ENCODE results near the gene DAND5.

Gene DAND5

DNA sequence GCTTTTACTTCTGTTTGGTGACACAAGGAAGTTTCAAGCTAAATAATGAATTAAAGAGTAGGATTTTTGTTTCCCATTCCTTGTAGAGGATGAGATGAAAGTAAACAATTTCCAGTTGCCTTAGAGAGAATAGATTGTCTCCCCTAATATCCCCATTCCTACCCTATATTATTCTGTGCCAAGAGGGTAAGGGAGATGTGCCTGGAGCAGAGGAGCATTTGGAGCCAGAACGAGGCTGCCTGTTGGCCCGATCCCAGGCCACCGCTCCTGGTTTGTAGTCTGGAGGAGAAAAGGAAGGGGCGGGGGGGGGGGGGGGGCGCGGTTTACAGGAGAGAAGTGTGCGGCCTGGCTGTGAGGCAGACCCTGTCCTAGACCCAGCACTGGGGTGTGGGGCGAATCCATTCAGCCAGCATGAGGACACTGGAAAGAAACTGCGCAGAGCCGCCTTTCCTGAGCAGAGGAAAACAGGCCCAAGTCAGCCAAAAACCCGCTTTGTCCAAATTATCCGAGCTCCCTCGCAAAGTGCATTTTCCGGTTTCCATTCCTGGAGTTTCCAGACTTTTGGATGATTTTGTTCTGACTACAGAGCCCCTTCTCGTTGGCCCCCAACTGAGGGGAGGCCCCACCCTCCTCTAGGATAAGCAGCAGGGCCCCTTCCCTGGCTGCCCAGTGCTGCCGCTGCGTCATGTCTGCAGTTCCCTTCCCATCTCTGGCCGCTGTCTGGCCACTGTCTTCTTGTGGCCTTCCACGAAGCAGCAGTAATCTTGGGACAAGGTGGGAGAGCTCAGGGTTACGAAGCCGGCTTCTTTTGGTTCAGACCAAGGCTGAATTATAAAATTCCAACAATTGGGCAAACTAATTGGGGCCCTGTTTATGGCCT is 48.9 kb downstream of the DAND5 start:
- peaks cover 14% of the 10 kb centered on the region; the same call in 1 of the 2 replicates for H4K20me1 ChIP-seq (ENCODE audit: insufficient read depth, low read length)
- TF ChIP-seq CTCF (IDR thresholded peaks at IDR 0.05; ENCODE audit: borderline replicate concordance, extremely low read depth, low read length, poor library complexity, severe bottlenecking): no peak
- no peak for TF ChIP-seq EZH2 (IDR thresholded peaks at IDR 0.05; ENCODE audit: borderline replicate concordance, low read depth, low read length, severe bottlenecking)
- H3K27ac ChIP-seq (ENCODE audit: low read length): no peak overlapping the region
- H3K9ac ChIP-seq (ENCODE audit: low read depth, low read length): no peak overlapping the region
- no peaks in the 10 kb centered on the region for H3K9me3 ChIP-seq (ENCODE audit: insufficient read depth, low read length, severe bottlenecking)
- H3K4me3 ChIP-seq (ENCODE audit: low read depth in 1 of 2, low read length in 2 of 2): no peak overlapping the region
- H3K4me1 ChIP-seq (ENCODE audit: insufficient read depth, low read length): peaks cover 3% of the 10 kb centered on the region; the same call in 1 of the 2 replicates
- H2AFZ ChIP-seq (ENCODE audit: low read depth, low read length): no peak overlapping the region
- H3K4me2 ChIP-seq (ENCODE audit: insufficient read depth, low read length): no peak overlapping the region
- DNase-seq (no peak), ATAC-seq (ENCODE audit: insufficient read depth, low read depth) (no peak)
- H3K79me2 ChIP-seq (ENCODE audit: insufficient read depth, low read length): no peaks in the 10 kb centered on the region
- H3K27me3 ChIP-seq (ENCODE audit: insufficient read depth, low read length, poor library complexity): peaks cover 2% of the 10 kb centered on the region
- no peaks in the 10 kb centered on the region for H3K36me3 ChIP-seq (ENCODE audit: insufficient read depth, low read length)

GRCh38 chr19:13019332-13019731 is 50.0 kb downstream of the DAND5 start:
- Histone ChIP-seq H3K27ac (ENCODE audit: low read length) (no peak overlapping the region), H3K9ac (ENCODE audit: low read depth, low read length) (no peak overlapping the region), H3K9me3 (ENCODE audit: insufficient read depth, low read length, severe bottlenecking) (no peaks in the 10 kb centered on the region), H3K36me3 (ENCODE audit: insufficient read depth, low read length) (no peaks in the 10 kb centered on the region), H3K27me3 (ENCODE audit: insufficient read depth, low read length, poor library complexity) (no peaks in the 10 kb centered on the region), H3K4me3 (ENCODE audit: low read depth in 1 of 2, low read length in 2 of 2) (no peak overlapping the region), H3K4me2 (ENCODE audit: insufficient read depth, low read length) (no peak overlapping the region), H3K79me2 (ENCODE audit: insufficient read depth, low read length) (no peaks in the 10 kb centered on the region), H2AFZ (ENCODE audit: low read depth, low read length) (no peak overlapping the region), H3K4me1 (ENCODE audit: insufficient read depth, low read length) (peaks cover 3% of the 10 kb centered on the region; the same call in 1 of the 2 replicates), H4K20me1 (ENCODE audit: insufficient read depth, low read length) (peaks cover 14% of the 10 kb centered on the region; the same call in 1 of the 2 replicates)
- TF ChIP-seq CTCF (IDR thresholded peaks at IDR 0.05; ENCODE audit: borderline replicate concordance, extremely low read depth, low read length, poor library complexity, severe bottlenecking) (no peak), EZH2 (IDR thresholded peaks at IDR 0.05; ENCODE audit: borderline replicate concordance, low read depth, low read length, severe bottlenecking) (no peak)
- no peak for ATAC-seq (ENCODE audit: insufficient read depth, low read depth)
- no peak for DNase-seq

- H3K9ac ChIP-seq (ENCODE audit: low read depth, low read length): no peak overlapping the region
- H3K4me1 ChIP-seq (ENCODE audit: insufficient read depth, low read length): peaks cover 3% of the 10 kb centered on the region; the same call in 1 of the 2 replicates
- H3K4me3 ChIP-seq (ENCODE audit: low read depth in 1 of 2, low read length in 2 of 2): no peak overlapping the region
- H2AFZ ChIP-seq (ENCODE audit: low read depth, low read length): no peak overlapping the region
- H3K36me3 ChIP-seq (ENCODE audit: insufficient read depth, low read length): no peaks in the 10 kb centered on the region
- DNase-seq (no peak), ATAC-seq (ENCODE audit: insufficient read depth, low read depth) (no peak)
- no peak overlapping the region for H3K4me2 ChIP-seq (ENCODE audit: insufficient read depth, low read length)
- no peaks in the 10 kb centered on the region for H3K79me2 ChIP-seq (ENCODE audit: insufficient read depth, low read length)
- no peak overlapping the region for H3K27ac ChIP-seq (ENCODE audit: low read length)
- no peaks in the 10 kb centered on the region for H3K9me3 ChIP-seq (ENCODE audit: insufficient read depth, low read length, severe bottlenecking)
- H4K20me1 ChIP-seq (ENCODE audit: insufficient read depth, low read length): peaks cover 9% of the 10 kb centered on the region; the same call in 1 of the 2 replicates
- TF ChIP-seq EZH2 (IDR thresholded peaks at IDR 0.05; ENCODE audit: borderline replicate concordance, low read depth, low read length, severe bottlenecking) (no peak), CTCF (IDR thresholded peaks at IDR 0.05; ENCODE audit: borderline replicate concordance, extremely low read depth, low read length, poor library complexity, severe bottlenecking) (no peak)
- H3K27me3 ChIP-seq (ENCODE audit: insufficient read depth, low read length, poor library complexity): no peaks in the 10 kb centered on the region
Measured at GRCh38 chr19:13020002-13020414, 50.6 kb downstream of the DAND5 start.

Data from DND-41 (cell line).